CD4-positive, alpha-beta memory T cell (primary cell): ENCODE results near the gene GMEB2. TPM values are rescaled to one million over a fixed set of nuclear protein-coding genes. Genes with fewer than 3 reads are reported as not detected.

Source experiments
- CTCF ChIA-PET: fragments of 350-600 bp; sonication (Branson Sonifier 250); formaldehyde crosslinking; loops from one replicate; lab custom pipeline; 2021; ENCODE audit warnings: inconsistent platforms; ENCODE audit not compliant: partially characterized antibody; lab: Charles Lee
- POLR2A ChIA-PET: fragments of 350-600 bp; sonication (Branson Sonifier 250); formaldehyde crosslinking; loops from one replicate; lab custom pipeline; 2021; ENCODE audit not compliant: partially characterized antibody; lab: Charles Lee
- DNase-seq, 5 donors: peaks; one replicate each; pipeline versions ENCODE4 v3.0.0 to v3.0.0-alpha.2; 2020 to 2022; ENCODE audit warnings: mixed read lengths in 1 of 5
- H3K27ac ChIP-seq: one replicate; pipeline ENCODE4 v1.7.0; 2013; ENCODE audit warnings: low read depth, low read length
- H3K27me3 ChIP-seq: 2 replicates; pipeline ENCODE4 v1.7.0; 2013; ENCODE audit warnings: mild to moderate bottlenecking, low read length, moderate library complexity; ENCODE audit not compliant: insufficient read depth
- H3K36me3 ChIP-seq: 2 replicates; pipeline ENCODE4 v1.7.0; 2013; ENCODE audit warnings: mild to moderate bottlenecking, low read length, moderate library complexity; ENCODE audit not compliant: insufficient read depth
- H3K4me1 ChIP-seq: 2 replicates; pipeline ENCODE4 v1.7.0; 2013; ENCODE audit warnings: mild to moderate bottlenecking, low read length, moderate library complexity; ENCODE audit not compliant: insufficient read depth
- H3K4me3 ChIP-seq, 2 donors: one replicate each; pipeline ENCODE4 v1.7.0; 2013; ENCODE audit warnings: low read length in 2 of 2, mild to moderate bottlenecking in 1 of 2
- H3K9me3 ChIP-seq, 2 donors: one replicate each; pipeline ENCODE4 v1.7.0; 2013; ENCODE audit warnings: low read length in 2 of 2, control low read depth in 1 of 2; ENCODE audit not compliant: control insufficient read depth in 1 of 2
- H3K27ac Mint-ChIP-seq, 7 donors: one replicate each; pipeline ENCODE4 v1.8.0; 2020 to 2021; ENCODE audit warnings: mixed read lengths in 7 of 7, mild to moderate bottlenecking in 6 of 7, inconsistent platforms in 3 of 7, moderate library complexity in 3 of 7
- H3K27me3 Mint-ChIP-seq, 2 donors: one replicate each; pipeline ENCODE4 v1.8.0; 2020 to 2021; ENCODE audit warnings: mixed read lengths in 2 of 2
- H3K36me3 Mint-ChIP-seq, 2 donors: one replicate each; pipeline ENCODE4 v1.8.0; 2020 to 2021; ENCODE audit warnings: mixed read lengths in 2 of 2, inconsistent platforms in 1 of 2, mild to moderate bottlenecking in 1 of 2
- H3K4me1 Mint-ChIP-seq, 4 donors: one replicate each; pipeline ENCODE4 v1.8.0; 2020 to 2021; ENCODE audit warnings: mixed read lengths in 4 of 4, mild to moderate bottlenecking in 1 of 4
- H3K4me3 Mint-ChIP-seq, 8 donors: one replicate each; pipeline ENCODE4 v1.8.0; 2020 to 2021; ENCODE audit warnings: mixed read lengths in 8 of 8, mild to moderate bottlenecking in 7 of 8, moderate library complexity in 6 of 8, inconsistent platforms in 3 of 8
- H3K9me3 Mint-ChIP-seq, 8 donors: one replicate each; pipeline ENCODE4 v1.8.0; 2020 to 2021; ENCODE audit warnings: mixed read lengths in 8 of 8, mild to moderate bottlenecking in 5 of 8, inconsistent platforms in 3 of 8, moderate library complexity in 1 of 8
- intact Hi-C: fragments of 100-400 bp; cut with micrococcal nuclease; formaldehyde crosslinking; loops from one replicate; pipeline ENCODE4 v1.15.1; 2023
- polyA plus RNA-seq, 2 donors: library from polyadenylated mRNA; unstranded; fragments of 300-500 nt; fragmentation: Illumina TruSeq; gene quantifications; one replicate each; pipeline ENCODE4 v1.2.3, GENCODE V29; 2021
- total RNA-seq, 2 experiments: library from RNA; stranded (reverse); gene quantifications; one replicate each; pipeline ENCODE4 v1.2.3, GENCODE V29; 2021

Gene GMEB2
- total and polyA plus RNA-seq, 4 experiments from 2014 or later: 4.5 to 26.4 (median 20.5) TPM

- Histone ChIP-seq H3K27me3 (no peaks in the 10 kb centered on the region), H3K4me1 (no peaks in the 10 kb centered on the region), H3K27ac (no peak overlapping the region), H3K4me3 (no peak overlapping the region), H3K9me3 (no peaks in the 10 kb centered on the region), H3K36me3 (peaks cover 33% of the 10 kb centered on the region)
- Mint-ChIP-seq H3K36me3 (peaks cover 39 to 43% of the 10 kb centered on the region in 2 donors), H3K27me3 (no peaks in the 10 kb centered on the region), H3K4me3 (no peak overlapping the region), H3K4me1 (peaks cover 0 to 13% (median 6%) of the 10 kb centered on the region in 4 donors), H3K27ac (peak overlapping the region in 2 of 7 donors; percentile 36 to 53), H3K9me3 (peaks cover 0 to 3% (median 0%) of the 10 kb centered on the region in 8 donors)
- intact Hi-C loops: no loop called here
- no peak for DNase-seq
- CTCF ChIA-PET: no interaction called here
- POLR2A ChIA-PET: interaction anchor here (2.1 kb wide), 1 partner anchor 28 kb away, joined by 5 read pairs; the partner anchor contains the start of gene GMEB2
Measured at GRCh38 chr20:63599396-63600050, 27.4 kb downstream of the GMEB2 start.

GRCh38 chr20:63598479-63599395 lies 28.2 kb downstream of the GMEB2 start:
- H3K9me3 Mint-ChIP-seq: peaks cover 0 to 3% (median 0%) of the 10 kb centered on the region in 8 donors
- ChIA-PET CTCF (no interaction called here), POLR2A (interaction anchor here (2.1 kb wide), 1 partner anchor 28 kb away, joined by 5 read pairs; the partner anchor contains the start of gene GMEB2)
- no peak for DNase-seq
- Histone ChIP-seq H3K9me3 (no peaks in the 10 kb centered on the region), H3K27ac (no peak overlapping the region), H3K4me3 (no peak overlapping the region), H3K27me3 (no peaks in the 10 kb centered on the region), H3K4me1 (no peaks in the 10 kb centered on the region), H3K36me3 (peaks cover 37% of the 10 kb centered on the region)
- no peak overlapping the region for H3K27ac Mint-ChIP-seq
- H3K36me3 Mint-ChIP-seq: peaks cover 35 to 39% of the 10 kb centered on the region in 2 donors
- H3K4me3 Mint-ChIP-seq: no peak overlapping the region
- intact Hi-C loops: no loop called here
- H3K27me3 Mint-ChIP-seq: no peaks in the 10 kb centered on the region
- peaks cover 0 to 10% (median 5%) of the 10 kb centered on the region in 4 donors for H3K4me1 Mint-ChIP-seq

GRCh38 chr20:63597651-63598478 lies 29.0 kb downstream of the GMEB2 start:
- H3K27ac Mint-ChIP-seq: peak overlapping the region in 1 of 7 donors; percentile 52
- no peak overlapping the region for H3K27ac ChIP-seq
- POLR2A ChIA-PET: interaction anchor here (2.1 kb wide), 1 partner anchor 29 kb away, joined by 5 read pairs; the partner anchor contains the start of gene GMEB2
- H3K9me3 ChIP-seq: no peaks in the 10 kb centered on the region
- intact Hi-C loops: no loop called here
- peaks cover 0 to 7% (median 4%) of the 10 kb centered on the region in 4 donors for H3K4me1 Mint-ChIP-seq
- CTCF ChIA-PET: no interaction called here
- H3K9me3 Mint-ChIP-seq: peaks cover 0 to 3% (median 0%) of the 10 kb centered on the region in 8 donors
- H3K36me3 Mint-ChIP-seq: peaks cover 38 to 43% of the 10 kb centered on the region in 2 donors
- no peaks in the 10 kb centered on the region for H3K4me1 ChIP-seq
- H3K36me3 ChIP-seq: peaks cover 43% of the 10 kb centered on the region
- no peaks in the 10 kb centered on the region for H3K27me3 ChIP-seq
- DNase-seq: no peak
- H3K27me3 Mint-ChIP-seq: no peaks in the 10 kb centered on the region
- no peak overlapping the region for H3K4me3 ChIP-seq
- no peak overlapping the region for H3K4me3 Mint-ChIP-seq

- peaks cover 0 to 3% (median 0%) of the 10 kb centered on the region in 8 donors for H3K9me3 Mint-ChIP-seq
- no peaks in the 10 kb centered on the region for H3K4me1 ChIP-seq
- peaks cover 46% of the 10 kb centered on the region for H3K36me3 ChIP-seq
- H3K27ac Mint-ChIP-seq: no peak overlapping the region
- peaks cover 36 to 40% of the 10 kb centered on the region in 2 donors for H3K36me3 Mint-ChIP-seq
- intact Hi-C loops: no loop called here
- no peak overlapping the region for H3K27ac ChIP-seq
- ChIA-PET POLR2A (no interaction called here), CTCF (no interaction called here)
- no peaks in the 10 kb centered on the region for H3K9me3 ChIP-seq
- no peak overlapping the region for H3K4me3 Mint-ChIP-seq
- H3K27me3 Mint-ChIP-seq: no peaks in the 10 kb centered on the region
- no peaks in the 10 kb centered on the region for H3K27me3 ChIP-seq
- DNase-seq: no peak
- no peak overlapping the region for H3K4me3 ChIP-seq
- H3K4me1 Mint-ChIP-seq: peaks cover 0 to 5% (median 2%) of the 10 kb centered on the region in 4 donors
Measured at GRCh38 chr20:63596423-63596822, 30.5 kb downstream of the GMEB2 start.

GRCh38 chr20:63595416-63596127 lies 31.3 kb downstream of the GMEB2 start:
- Mint-ChIP-seq H3K27me3 (no peaks in the 10 kb centered on the region), H3K36me3 (peaks cover 39 to 43% of the 10 kb centered on the region in 2 donors), H3K4me3 (no peak overlapping the region), H3K27ac (peak overlapping the region in 1 of 7 donors; percentile 57), H3K9me3 (peaks cover 0 to 3% (median 0%) of the 10 kb centered on the region in 8 donors), H3K4me1 (peaks cover 0 to 5% (median 2%) of the 10 kb centered on the region in 4 donors)
- POLR2A ChIA-PET: no interaction called here
- Histone ChIP-seq H3K27ac (no peak overlapping the region), H3K4me1 (no peaks in the 10 kb centered on the region), H3K27me3 (no peaks in the 10 kb centered on the region), H3K36me3 (peaks cover 40% of the 10 kb centered on the region), H3K4me3 (no peak overlapping the region), H3K9me3 (no peaks in the 10 kb centered on the region)
- no peak for DNase-seq
- intact Hi-C loops: no loop called here
- CTCF ChIA-PET: no interaction called here

GRCh38 chr20:63594043-63594561 lies 32.8 kb downstream of the GMEB2 start:
- H3K36me3 Mint-ChIP-seq: peaks cover 36 to 44% of the 10 kb centered on the region in 2 donors
- no peak overlapping the region for H3K4me3 Mint-ChIP-seq
- no peaks in the 10 kb centered on the region for H3K27me3 Mint-ChIP-seq
- Histone ChIP-seq H3K27me3 (no peaks in the 10 kb centered on the region), H3K4me1 (no peaks in the 10 kb centered on the region), H3K4me3 (no peak overlapping the region), H3K9me3 (no peaks in the 10 kb centered on the region), H3K27ac (no peak overlapping the region), H3K36me3 (peaks cover 40% of the 10 kb centered on the region)
- no peak overlapping the region for H3K27ac Mint-ChIP-seq
- no peak for DNase-seq
- peaks cover 0 to 2% (median 0%) of the 10 kb centered on the region in 8 donors for H3K9me3 Mint-ChIP-seq
- ChIA-PET POLR2A (no interaction called here), CTCF (no interaction called here)
- peaks cover 0 to 2% (median 0%) of the 10 kb centered on the region in 4 donors for H3K4me1 Mint-ChIP-seq
- intact Hi-C loops: no loop called here
